Right cardiac atrium (tissue), 5 donors: ENCODE measurements around the gene SLAMF1. TPM values are rescaled to one million over a fixed set of nuclear protein-coding genes. Genes with fewer than 3 reads are reported as not detected.
"Not testable (repeated sequence)": the region's sequence is repeated elsewhere in the genome, so short reads cannot be mapped to it uniquely, and the experiment has no call there.

ENCODE experiments used
- ATAC-seq, 2 donors: fragments of 200-7000 bp; cut with Tn5 transposase; one replicate each; pipeline versions ENCODE4 v1.8.0 to v1.9.1; 2020; ENCODE audit warnings: moderate library complexity in 2 of 2, mild to moderate bottlenecking in 1 of 2
- DNase-seq, 3 donors: peaks; one replicate each; pipeline ENCODE4 v3.0.0-alpha.2; 2020
- H3K27ac ChIP-seq: one replicate; pipeline ENCODE4 v1.5.1; 2013; ENCODE audit warnings: mild to moderate bottlenecking, low read length, control low read depth, moderate library complexity
- H3K27me3 ChIP-seq: one replicate; pipeline ENCODE4 v1.6.1; 2013; ENCODE audit not compliant: control insufficient read depth, insufficient read depth
- H3K4me1 ChIP-seq: one replicate; pipeline ENCODE4 v1.6.1; 2013; ENCODE audit warnings: low read length; ENCODE audit not compliant: control insufficient read depth, insufficient read depth
- H3K4me3 ChIP-seq: one replicate; pipeline ENCODE4 v1.5.1; 2013; ENCODE audit warnings: low read length, control low read depth
- H3K9me3 ChIP-seq: one replicate; pipeline ENCODE4 v1.6.1; 2013; ENCODE audit warnings: low read length; ENCODE audit not compliant: control insufficient read depth
- WGBS: extraction: QIAGEN DNeasy Blood & Tissue Kit; methylation state at CpG from one replicate; pipeline ENCODE4 v1.1.7; 2013; 5-methylcytosine and 5-hydroxymethylcytosine counted together
- intact Hi-C, 4 donors: fragments of 100-400 bp; cut with DNase I; formaldehyde crosslinking; loops; one replicate each; pipeline versions ENCODE4 v1.11.0 to v1.14.0; 2022 to 2023
- polyA plus RNA-seq: library from polyadenylated mRNA; stranded (reverse); fragments of 200-250 nt; gene quantifications from one replicate; pipeline ENCODE4 v1.2.3, GENCODE V29; 2013
- total RNA-seq, 4 donors: library from RNA; stranded (reverse); fragmentation: NEBNext Ultra II Directional; extraction: Animal tissue kit (Norgen Biotek cat#: 25700); gene quantifications; one replicate each; pipeline ENCODE4 v1.2.1, GENCODE V29; 2021
- donor health status: healthy with polysubstance abuse.
- donor health status: DM: no; HTN: yes; CAD: no.
- donor health status: DM: no; HTN: no; CAD: no.
- donor health status: DM: no; HTN: yes; CAD: no; lungs with severe emphysema.
- donor health status: DM: yes; HTN: yes; CAD: no.

The SLAMF1 gene
- total and polyA plus RNA-seq, 5 donors, result 0.18 to 0.46 (median 0.31) TPM

DNA sequence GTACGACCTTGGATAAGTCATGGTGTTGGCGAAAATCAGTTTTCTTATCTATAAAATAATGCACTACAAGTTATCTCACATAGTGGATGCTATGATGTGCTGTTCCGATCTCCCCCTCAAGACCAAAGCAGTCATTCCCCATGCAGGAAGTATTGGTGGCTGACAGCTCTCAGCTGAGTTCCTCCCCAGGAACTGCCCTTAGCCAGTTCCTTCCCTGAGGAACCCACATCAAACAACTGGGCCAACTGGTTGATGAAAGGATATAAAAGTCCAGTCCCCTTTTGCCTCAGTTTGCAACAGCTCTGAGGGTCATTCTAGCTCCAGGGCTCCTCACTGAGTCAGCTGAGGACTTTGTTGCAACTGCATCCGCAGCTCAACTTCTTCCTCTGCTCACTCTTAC lies 16.1 kb upstream of the SLAMF1 start:
- no peaks in the 10 kb centered on the region for H3K9me3 ChIP-seq
- H3K27me3 ChIP-seq, result no peaks in the 10 kb centered on the region
- 76% methylated on average over 4 of the region's 4 CpGs for WGBS
- H3K4me1 ChIP-seq, result peaks cover 4% of the 10 kb centered on the region
- H3K27ac ChIP-seq, result no peak overlapping the region
- ATAC-seq, result no peak
- DNase-seq, result no peak
- intact Hi-C loops, result no loop called here
- no peak overlapping the region for H3K4me3 ChIP-seq

DNA sequence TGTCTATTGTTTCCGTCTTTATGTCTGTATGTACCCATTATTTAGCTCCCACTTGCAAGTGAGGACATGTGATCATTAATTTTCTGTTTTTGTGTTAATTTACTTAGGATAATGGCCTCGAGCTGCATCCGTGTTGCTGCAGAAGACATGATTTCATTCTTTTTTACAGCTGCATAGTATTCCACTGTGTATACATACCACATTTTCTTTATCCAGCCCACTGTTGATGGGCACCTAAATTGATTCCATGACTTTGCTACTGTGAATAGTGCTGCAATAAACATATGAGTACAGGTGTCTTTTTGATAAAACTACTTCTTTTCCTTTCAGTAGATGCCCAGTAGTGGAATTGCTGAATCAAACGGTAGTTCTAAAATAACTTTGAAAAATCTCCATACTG lies 12.7 kb upstream of the SLAMF1 start:
- Histone ChIP-seq H3K27ac (no peak overlapping the region), H3K27me3 (no peaks in the 10 kb centered on the region), H3K4me1 (no peaks in the 10 kb centered on the region), H3K9me3 (no peaks in the 10 kb centered on the region), H3K4me3 (no peak overlapping the region)
- DNase-seq (no peak), ATAC-seq (no peak)
- intact Hi-C loops, result no loop called here
- WGBS, result 93% methylated on average over 4 of the region's 4 CpGs

DNA sequence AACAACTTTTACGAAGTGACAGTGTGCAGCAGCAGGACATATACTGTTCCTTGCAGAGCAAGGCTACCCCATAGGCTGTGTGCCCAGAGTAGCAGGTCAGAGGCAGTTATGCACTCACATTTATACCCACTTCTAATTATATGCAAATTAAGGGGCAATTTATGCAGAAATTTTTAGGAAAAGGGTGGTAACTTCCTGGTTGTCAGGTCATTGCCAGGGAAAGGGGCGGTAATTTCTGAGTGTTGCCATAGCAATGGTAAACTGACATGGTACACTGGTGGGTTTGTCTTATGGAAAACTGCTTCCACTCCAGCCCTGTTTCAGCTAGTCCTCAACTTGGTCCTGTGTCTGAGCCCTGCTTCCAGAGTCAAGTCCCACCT lies 12.0 kb upstream of the SLAMF1 start:
- H3K9me3 ChIP-seq, result no peaks in the 10 kb centered on the region
- ATAC-seq (peak in 1 of 2 donors; percentile 48), DNase-seq (no peak)
- intact Hi-C loops, result no loop called here
- H3K27me3 ChIP-seq, result no peaks in the 10 kb centered on the region
- H3K4me1 ChIP-seq, result no peaks in the 10 kb centered on the region
- no peak overlapping the region for H3K27ac ChIP-seq
- no peak overlapping the region for H3K4me3 ChIP-seq
- 89% methylated on average over 2 of the region's 2 CpGs for WGBS

DNA sequence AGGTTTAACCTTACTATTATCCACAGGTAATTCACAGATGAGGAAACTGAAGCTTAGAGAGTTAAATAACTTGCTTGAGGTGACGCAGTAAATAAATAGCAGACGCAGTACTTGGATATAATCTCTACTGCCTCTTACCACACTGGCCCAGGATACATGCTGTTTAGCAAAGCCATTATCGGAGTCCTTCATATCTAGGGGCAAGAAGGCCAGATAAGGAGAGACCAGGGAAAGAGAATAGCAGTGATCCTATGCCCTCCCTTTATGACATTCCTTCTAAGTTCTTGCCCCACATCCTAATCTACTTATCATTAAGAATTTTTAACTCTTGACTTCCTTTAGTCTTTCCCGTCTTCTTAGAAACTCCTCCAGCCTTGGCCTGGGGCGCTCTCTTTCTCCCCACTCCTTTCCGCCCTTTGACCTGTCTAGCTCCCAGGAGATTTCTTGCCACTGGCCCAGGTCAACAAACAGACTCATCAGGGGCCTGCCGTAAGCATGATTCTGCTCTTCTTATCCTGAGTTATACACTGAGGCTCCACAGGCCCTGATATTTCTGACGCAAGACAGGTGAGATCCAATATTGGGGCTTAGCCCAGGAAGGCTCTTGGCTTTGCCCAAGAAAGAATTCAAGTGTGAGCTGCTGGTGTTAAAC lies 11.4 kb upstream of the SLAMF1 start:
- Histone ChIP-seq H3K4me1 (no peaks in the 10 kb centered on the region), H3K27me3 (no peaks in the 10 kb centered on the region), H3K9me3 (no peaks in the 10 kb centered on the region), H3K4me3 (no peak overlapping the region), H3K27ac (no peak overlapping the region)
- 61% methylated on average over 8 of the region's 8 CpGs for WGBS
- intact Hi-C loops, result no loop called here
- DNase-seq, result no peak
- peak in 1 of 2 donors; percentile 53 for ATAC-seq

DNA sequence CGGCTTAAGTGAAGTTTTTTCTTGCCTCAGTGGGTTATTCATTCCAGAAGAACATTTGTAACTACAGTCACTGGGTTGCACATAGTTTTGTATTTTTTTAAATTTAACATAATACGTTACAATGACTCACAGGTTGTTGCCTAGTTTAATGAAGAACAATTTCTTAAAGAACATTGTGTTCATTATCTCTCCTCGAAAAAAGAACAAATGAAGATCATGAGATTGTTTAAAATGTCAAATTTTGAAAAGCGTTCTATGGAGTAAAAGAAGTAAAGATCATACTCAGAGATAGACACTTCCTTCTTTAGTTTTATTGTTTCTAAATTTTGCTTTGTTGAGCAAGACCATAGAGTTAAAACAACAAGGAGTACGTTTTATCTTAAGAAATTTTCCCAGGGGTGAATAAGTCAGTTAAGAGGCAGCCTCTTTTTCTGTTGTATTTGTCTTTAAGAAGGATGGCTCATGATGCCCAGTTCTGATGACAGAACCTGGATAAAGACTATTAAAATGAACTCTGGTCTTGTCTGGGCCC lies 10.5 kb upstream of the SLAMF1 start:
- WGBS, result 54% methylated on average over 5 of the region's 5 CpGs
- DNase-seq, result no peak
- H3K4me3 ChIP-seq, result no peak overlapping the region
- H3K9me3 ChIP-seq, result no peaks in the 10 kb centered on the region
- peak in 1 of 2 donors; percentile 70 for ATAC-seq
- no peaks in the 10 kb centered on the region for H3K27me3 ChIP-seq
- peak overlapping the region; percentile 34 for H3K27ac ChIP-seq
- no peaks in the 10 kb centered on the region for H3K4me1 ChIP-seq
- intact Hi-C loops, result no loop called here

DNA sequence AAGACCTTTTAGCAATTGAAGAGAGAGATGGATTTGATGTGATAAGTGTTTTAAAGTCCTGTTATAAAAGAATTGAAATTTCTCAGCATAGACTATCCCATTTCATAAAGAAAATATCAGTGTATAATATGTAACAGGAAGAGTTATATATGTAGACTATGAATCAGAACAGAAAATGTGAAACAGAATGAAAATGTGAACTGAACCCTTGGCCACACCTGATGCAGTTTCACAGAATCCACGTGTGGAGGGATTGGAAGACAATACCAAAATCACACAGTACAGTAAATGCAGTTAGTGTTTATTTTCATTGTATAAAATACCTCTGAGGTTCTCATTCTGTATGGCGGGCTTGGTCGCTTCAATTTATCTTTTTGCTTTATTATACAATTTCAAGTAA lies 9.9 kb upstream of the SLAMF1 start:
- Histone ChIP-seq H3K27ac (no peak overlapping the region), H3K4me3 (no peak overlapping the region), H3K9me3 (no peaks in the 10 kb centered on the region), H3K27me3 (no peaks in the 10 kb centered on the region), H3K4me1 (no peaks in the 10 kb centered on the region)
- DNase-seq, result no peak
- 84% methylated on average over 3 of the region's 3 CpGs for WGBS
- intact Hi-C loops, result no loop called here
- no peak for ATAC-seq

DNA sequence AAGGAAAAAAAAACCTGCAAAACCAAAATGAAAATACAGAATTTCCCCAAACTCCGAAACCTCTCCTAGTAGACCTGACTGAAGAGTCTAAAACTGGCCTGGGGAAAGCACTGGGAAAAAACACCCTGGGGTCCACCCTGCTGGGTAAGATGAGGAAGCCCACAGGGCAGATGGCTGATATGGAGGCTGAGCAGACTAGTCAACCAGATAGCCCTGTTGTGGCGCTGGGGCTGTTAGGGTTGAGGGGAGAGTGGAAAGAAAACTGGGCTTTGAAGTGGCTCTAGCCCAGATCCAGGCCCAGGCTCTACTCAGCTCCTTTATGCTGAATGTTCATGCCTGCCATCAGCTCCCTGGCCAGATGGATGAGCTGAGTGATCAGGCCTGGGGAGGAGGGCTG lies 6.8 kb upstream of the SLAMF1 start:
- WGBS, result 96% methylated on average over 2 of the region's 2 CpGs
- H3K27me3 ChIP-seq, result no peaks in the 10 kb centered on the region
- no peaks in the 10 kb centered on the region for H3K4me1 ChIP-seq
- no peaks in the 10 kb centered on the region for H3K9me3 ChIP-seq
- intact Hi-C loops, result no loop called here
- DNase-seq (no peak), ATAC-seq (no peak)
- no peak overlapping the region for H3K4me3 ChIP-seq
- H3K27ac ChIP-seq, result no peak overlapping the region

DNA sequence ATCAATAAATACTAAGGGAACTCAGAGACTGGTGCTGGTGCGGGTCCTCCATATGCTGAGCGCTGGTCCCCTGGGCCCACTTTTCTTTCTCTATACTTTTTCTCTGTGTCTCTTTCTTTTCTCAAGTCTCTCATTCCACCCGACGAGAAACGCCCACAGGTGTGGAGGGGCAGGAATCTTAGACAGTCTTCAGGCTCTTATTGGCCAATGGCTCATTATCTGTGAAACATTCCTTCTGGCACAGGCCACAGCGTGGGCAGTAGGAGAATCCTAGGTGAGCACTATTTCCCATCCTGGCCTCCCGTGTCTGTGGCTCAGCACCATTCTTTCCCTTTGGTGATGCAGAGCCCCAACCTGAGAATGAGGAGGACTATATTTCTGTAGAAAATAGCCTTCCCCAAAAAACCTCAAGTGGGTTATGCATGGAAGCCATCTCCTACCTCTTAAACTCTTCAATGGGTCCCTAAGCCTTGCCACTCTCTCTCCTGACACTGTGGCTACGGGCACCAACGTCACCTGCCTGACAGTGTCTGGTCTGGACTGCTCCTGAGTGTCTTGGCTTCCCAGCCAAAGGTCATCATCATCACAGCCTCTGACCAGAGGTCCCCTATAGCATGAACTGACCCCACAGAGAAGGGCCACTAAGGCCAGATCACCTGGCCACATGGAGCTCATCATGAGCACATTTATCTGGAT lies 6.2 kb upstream of the SLAMF1 start:
- DNase-seq, result no peak
- Histone ChIP-seq H3K4me3 (no peak overlapping the region), H3K9me3 (no peaks in the 10 kb centered on the region), H3K27me3 (no peaks in the 10 kb centered on the region), H3K27ac (no peak overlapping the region), H3K4me1 (no peaks in the 10 kb centered on the region)
- no peak for ATAC-seq
- 88% methylated on average over 9 of the region's 9 CpGs for WGBS
- intact Hi-C loops, result no loop called here

DNA sequence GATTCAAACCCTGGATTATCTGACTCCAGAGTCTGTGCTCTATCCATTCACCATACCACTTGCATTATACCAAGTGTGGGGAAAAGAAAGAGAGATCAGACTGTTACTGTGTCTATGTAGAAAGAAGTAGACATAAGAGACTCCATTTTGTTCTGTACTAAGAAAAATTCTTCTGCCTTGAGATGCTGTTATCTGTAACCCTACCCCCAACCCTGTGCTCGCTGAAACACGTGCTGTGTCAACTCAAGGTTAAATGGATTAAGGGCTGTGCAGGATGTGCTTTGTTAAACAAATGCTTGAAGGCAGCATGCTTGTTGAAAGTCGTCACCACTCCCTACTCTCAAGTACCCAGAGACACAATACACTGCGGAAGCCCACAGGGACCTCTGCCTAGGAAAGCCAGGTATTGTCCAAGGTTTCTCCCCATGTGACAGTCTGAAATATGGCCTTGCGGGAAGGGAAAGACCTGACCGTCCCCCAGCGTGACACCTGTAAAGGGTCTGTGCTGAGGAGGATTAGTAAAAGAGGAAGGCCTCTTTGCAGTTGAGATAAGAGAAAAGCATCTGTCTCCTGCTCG lies 5.3 kb upstream of the SLAMF1 start:
- H3K4me1 ChIP-seq, H3K9me3 ChIP-seq, H3K27me3 ChIP-seq, DNase-seq, intact Hi-C loops, H3K27ac ChIP-seq, ATAC-seq, H3K4me3 ChIP-seq: not testable (repeated sequence)
- 26% methylated on average over 8 of the region's 8 CpGs for WGBS

DNA sequence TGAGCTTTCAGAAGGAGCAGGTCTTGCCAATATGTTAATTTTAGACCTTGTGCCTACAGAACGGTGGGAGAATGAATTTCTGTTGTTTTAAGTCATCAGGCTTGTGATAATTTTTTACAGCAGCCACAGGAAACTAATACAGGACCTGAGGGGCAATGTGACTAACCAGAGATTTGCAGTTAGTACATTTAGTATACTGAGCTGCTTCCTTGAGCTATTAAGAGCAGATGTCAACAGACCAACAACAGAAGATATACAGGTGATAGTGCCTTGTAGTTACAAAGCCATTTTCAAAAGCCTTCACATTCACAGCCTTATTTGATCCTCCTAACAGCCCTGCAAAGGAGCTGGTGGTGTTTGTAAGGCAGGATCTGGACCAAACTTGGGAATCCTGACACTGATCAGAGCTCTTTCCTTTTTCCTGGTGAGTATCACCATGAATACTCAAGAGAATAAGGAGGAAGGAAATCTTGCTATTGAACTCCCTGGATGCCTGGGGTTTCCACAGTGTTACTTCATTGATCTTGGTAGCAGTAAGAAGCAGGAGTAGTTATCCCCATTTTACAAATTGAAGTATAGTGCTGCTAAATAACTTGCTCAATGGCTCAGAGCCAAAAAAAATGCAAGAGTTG lies 4.7 kb upstream of the SLAMF1 start:
- peak in 1 of 2 donors; percentile 33 for ATAC-seq

DNA sequence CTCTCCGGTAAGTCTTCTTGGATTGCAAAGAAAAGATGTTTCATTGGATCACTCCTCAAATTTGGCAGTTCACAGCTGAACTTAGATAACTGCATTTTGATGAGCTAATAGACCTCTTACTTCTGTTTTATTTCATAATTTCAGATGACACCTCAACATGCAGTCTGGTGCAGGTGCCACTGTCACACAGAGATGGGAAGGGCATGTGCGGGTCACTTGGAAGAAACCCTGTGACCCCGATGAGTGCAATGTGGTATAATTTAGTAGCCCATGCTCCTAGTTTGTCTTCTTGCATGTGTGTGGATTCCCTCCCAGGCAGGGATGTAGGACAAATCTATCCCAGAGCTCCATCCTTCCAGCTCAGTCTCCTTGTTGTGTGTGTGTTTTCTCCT lies 481 bp upstream of the SLAMF1 start:
- intact Hi-C loops, result no loop called here
- no peaks in the 10 kb centered on the region for H3K27me3 ChIP-seq
- 70% methylated on average over 3 of the region's 3 CpGs for WGBS
- H3K4me1 ChIP-seq, result no peaks in the 10 kb centered on the region
- no peaks in the 10 kb centered on the region for H3K9me3 ChIP-seq
- DNase-seq (no peak), ATAC-seq (no peak)
- H3K27ac ChIP-seq, result no peak overlapping the region
- no peak overlapping the region for H3K4me3 ChIP-seq

More for the DNA sequence above, 4.7 kb upstream of the SLAMF1 start:
- no peaks in the 10 kb centered on the region for H3K4me1 ChIP-seq
- no peaks in the 10 kb centered on the region for H3K27me3 ChIP-seq
- 11% methylated on average over 1 of the region's 1 CpG for WGBS
- intact Hi-C loops, result no loop called here
- no peak overlapping the region for H3K27ac ChIP-seq
- no peak overlapping the region for H3K4me3 ChIP-seq
- no peaks in the 10 kb centered on the region for H3K9me3 ChIP-seq
- DNase-seq, result no peak
